ENCODE measurements around the gene FNBP1L.

DNA sequence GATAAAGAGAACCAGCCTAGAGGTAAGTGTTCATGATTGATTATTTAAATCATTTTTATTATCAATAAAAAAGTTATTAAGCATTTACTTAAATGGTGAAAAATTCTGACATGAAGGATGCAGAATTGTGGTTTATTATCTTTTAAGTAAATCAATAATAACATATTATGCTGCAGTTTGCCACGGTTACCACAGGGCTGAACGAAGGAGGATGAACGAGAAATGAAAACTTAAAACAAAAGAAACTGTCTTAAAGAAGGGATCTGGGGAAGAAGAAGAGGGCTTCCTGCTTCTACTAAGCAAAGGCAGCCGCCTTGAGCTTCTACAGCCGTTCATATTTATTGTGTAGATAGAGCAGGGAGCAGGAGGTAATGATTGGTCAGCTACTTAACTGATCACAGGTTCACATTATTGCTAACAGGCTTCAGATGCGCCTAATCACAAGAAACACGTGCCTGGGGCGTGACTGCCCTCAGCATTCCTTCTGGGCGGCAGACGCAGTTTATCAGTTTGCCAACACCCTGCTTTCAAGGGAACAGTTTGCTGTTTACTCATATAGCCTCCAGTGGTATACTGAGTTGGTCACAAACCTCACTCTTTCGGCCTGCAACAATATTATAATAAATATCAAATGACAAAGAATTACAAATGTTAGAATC, 5.8 kb upstream of the FNBP1L start:
- no peak for TF ChIP-seq POLR2A (IDR thresholded peaks at IDR 0.05)
- TF ChIP-seq CTCF (IDR thresholded peaks at IDR 0.05): no peak

All from right lobe of liver (tissue), 4 donors.